HepG2 (cell line): ENCODE measurements around the gene BPIFB2. TPM values are rescaled to one million over a fixed set of nuclear protein-coding genes. Genes with fewer than 3 reads are reported as not detected.
A peak's percentile ranks its signal among the peaks of the same experiment; 100 is the strongest.

ENCODE experiments used
- AGO1 ChIP-seq: fragments of 200-400 bp; formaldehyde crosslinking; IDR thresholded peaks from 2 replicates; pipeline ENCODE4 v1.6.1; 2017; ENCODE audit warnings: mild to moderate bottlenecking, low read depth, low read length, moderate library complexity; ENCODE audit not compliant: poor library complexity, severe bottlenecking
- CHD4 ChIP-seq: fragments of 200-600 bp; sonication (generic); IDR thresholded peaks from 2 replicates; pipeline ENCODE4 v1.7.0; 2017; ENCODE audit warnings: mild to moderate bottlenecking, low read length, borderline replicate concordance
- ISX ChIP-seq: sonication (generic); formaldehyde crosslinking; conservative IDR thresholded peaks from 2 replicates; pipeline ENCODE4 v1.5.0; 2020; ENCODE audit warnings: missing genetic modification reagents
- KAT2B ChIP-seq: fragments of 150-350 bp; IDR thresholded peaks from 2 replicates; pipeline ENCODE4 v1.6.1; 2014; ENCODE audit warnings: low read depth, low read length, borderline replicate concordance
- LRRFIP1 ChIP-seq: sonication (generic); formaldehyde crosslinking; conservative IDR thresholded peaks from 2 replicates; pipeline ENCODE4 v1.4.0; 2020; ENCODE audit warnings: missing genetic modification reagents
- MATR3 ChIP-seq: sonication (generic); formaldehyde crosslinking; IDR thresholded peaks from 2 replicates; pipeline ENCODE4 v1.4.0; 2020; ENCODE audit warnings: missing genetic modification reagents
- NFIC ChIP-seq: IDR thresholded peaks from 2 replicates; pipeline ENCODE4 v1.6.1; 2012; ENCODE audit warnings: mild to moderate bottlenecking, low read length, inconsistent platforms
- NFKBIZ ChIP-seq: IDR thresholded peaks from 2 replicates; pipeline ENCODE4 v1.6.1; 2018; ENCODE audit warnings: missing genetic modification reagents, missing compliant biosample characterization
- SOX6 ChIP-seq, 2 experiments: fragments of 450-650 bp in 1 of 2; sonication (generic) in 1 of 2; formaldehyde crosslinking in 1 of 2; IDR thresholded peaks; 2 replicates each; pipeline versions ENCODE4 v1.4.0 to v1.6.1; 2017 to 2020; ENCODE audit warnings: antibody characterized with exemption in 1 of 2, mild to moderate bottlenecking in 1 of 2, missing genetic modification reagents in 1 of 2
- ZBTB21 ChIP-seq: sonication (generic); formaldehyde crosslinking; IDR thresholded peaks from 2 replicates; pipeline ENCODE4 v1.4.0; 2020; ENCODE audit warnings: missing genetic modification reagents
- ZIK1 ChIP-seq: sonication (generic); formaldehyde crosslinking; IDR thresholded peaks from 2 replicates; pipeline ENCODE4 v1.5.0; 2020; ENCODE audit warnings: mild to moderate bottlenecking, low read depth, missing genetic modification reagents, borderline replicate concordance
- ZNF343 ChIP-seq: sonication (generic); formaldehyde crosslinking; IDR thresholded peaks from 2 replicates; pipeline ENCODE4 v1.4.0; 2020; ENCODE audit warnings: mild to moderate bottlenecking, missing genetic modification reagents
- ZNF432 ChIP-seq: sonication (generic); formaldehyde crosslinking; IDR thresholded peaks from 2 replicates; pipeline ENCODE4 v1.5.0; 2020; ENCODE audit warnings: missing genetic modification reagents, mild to moderate bottlenecking, borderline replicate concordance
- ZNF451 ChIP-seq: sonication (generic); formaldehyde crosslinking; IDR thresholded peaks from 2 replicates; pipeline ENCODE4 v1.5.0; 2020; ENCODE audit warnings: mild to moderate bottlenecking, missing genetic modification reagents
- ZNF543 ChIP-seq: sonication (generic); formaldehyde crosslinking; IDR thresholded peaks from 2 replicates; pipeline ENCODE4 v1.4.0; 2020; ENCODE audit warnings: mild to moderate bottlenecking, missing genetic modification reagents
- ZNF777 ChIP-seq: sonication (generic); formaldehyde crosslinking; IDR thresholded peaks from 2 replicates; pipeline ENCODE4 v1.4.0; 2020; ENCODE audit warnings: missing genetic modification reagents
- polyA plus RNA-seq, 8 experiments: library from polyadenylated mRNA; depleted of rRNA in 3 of 8; stranded (reverse) in 7 of 8; unstranded in 1 of 8; fragments of >200 nt; fragmentation: Illumina TruSeq in 4 of 8; extraction: Trizol in 4 of 8; gene quantifications; 2 replicates each; pipeline versions ENCODE4 v1.2.1 to v1.2.3, GENCODE V29; 2011 to 2016; ENCODE audit warnings: low read depth in 4 of 8, missing spikeins in 1 of 8, mixed read lengths in 1 of 8; ENCODE audit not compliant: insufficient read depth in 1 of 8
- total RNA-seq, 5 experiments: library from RNA; depleted of rRNA; stranded (reverse); fragments of >200 nt; fragmentation: Illumina TruSeq; extraction: Trizol; gene quantifications; 2 replicates each; pipeline ENCODE4 v1.2.3, GENCODE V29; 2016; ENCODE audit warnings: low read depth in 1 of 5
- TF ChIP-seq, protein P1 (sequence below): sonication (generic); formaldehyde crosslinking; IDR thresholded peaks from 2 replicates; pipeline ENCODE4 v1.4.0; 2020; ENCODE audit warnings: mild to moderate bottlenecking, missing genetic modification reagents

BPIFB2 gene
- total and polyA plus RNA-seq, 2 of the 13 experiments (the other 11 are each of a cell fraction or from before 2014, with no cell fraction given): 54.5 to 902 TPM

DNA sequence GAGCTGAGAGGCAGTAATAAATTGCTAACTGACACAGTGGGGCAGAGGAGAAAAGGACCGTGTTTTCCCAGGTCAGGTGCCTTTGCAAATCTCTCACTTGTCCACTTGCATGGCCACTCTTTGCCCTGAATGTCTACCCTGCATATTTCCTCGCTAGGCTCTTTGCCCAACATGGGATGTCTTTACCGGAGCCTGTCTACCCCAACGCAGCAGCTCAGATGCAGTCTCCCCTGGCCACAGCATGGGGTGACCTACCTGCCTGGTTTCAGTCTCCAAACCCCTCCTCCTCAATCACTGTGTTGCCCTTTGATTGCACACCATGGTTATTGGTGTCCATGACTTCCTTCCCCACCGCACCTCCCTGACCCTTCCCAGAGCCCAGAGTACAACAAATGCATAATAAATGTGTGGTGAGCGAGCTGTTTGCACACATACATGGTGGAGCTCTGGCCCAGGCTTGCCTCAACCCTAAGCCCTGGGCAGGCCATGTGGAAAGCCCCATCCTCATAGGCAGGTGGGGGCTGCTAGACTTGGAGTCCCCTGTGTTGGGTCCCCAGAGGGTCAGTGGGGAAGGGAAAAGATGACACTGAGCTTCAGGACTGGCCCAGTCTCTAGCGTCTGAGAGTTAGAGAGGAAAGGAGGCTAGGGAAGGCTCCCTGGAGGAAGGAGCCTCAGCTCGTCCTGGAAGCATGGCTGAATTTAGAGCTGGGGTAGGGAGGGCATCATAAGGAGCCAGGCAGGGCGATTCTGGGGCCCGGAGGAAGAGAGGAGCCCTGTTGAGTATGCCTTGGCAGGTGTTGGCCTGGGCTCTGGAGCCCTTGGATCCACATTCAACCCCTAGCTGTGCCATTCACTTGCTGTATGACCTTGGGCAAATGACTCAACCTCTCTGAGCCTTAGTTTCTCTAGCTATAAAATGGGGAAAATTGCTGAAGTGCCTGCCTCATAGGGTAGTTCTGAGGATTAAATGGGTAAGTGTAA, 19.6 kb downstream of the BPIFB2 start (continued):
- TF ChIP-seq LRRFIP1 (CRISPR knock-in tag) (0 out of 2 replicates have a peak, but pooled peaks have one; percentile 45), MATR3 (CRISPR knock-in tag) (no peak), NFKBIZ (CRISPR knock-in tag) (no peak), ZIK1 (CRISPR knock-in tag) (no peak), ZNF343 (CRISPR knock-in tag) (no peak), ZNF777 (no peak), ZNF432 (CRISPR knock-in tag) (no peak), ISX (no peak), KAT2B (no peak), NFIC (peak; percentile 51; the same call in 1 of the 2 replicates), SOX6 (IDR thresholded peaks at IDR 0.05) (no peak), SOX6 (CRISPR knock-in tag; IDR thresholded peaks at IDR 0.05) (no peak), ZNF543 (CRISPR knock-in tag) (no peak), ZBTB21 (CRISPR knock-in tag) (no peak), ZNF451 (CRISPR knock-in tag) (no peak), CHD4 (no peak), AGO1 (peak; percentile 96)
- TF ChIP-seq, protein P1, sequence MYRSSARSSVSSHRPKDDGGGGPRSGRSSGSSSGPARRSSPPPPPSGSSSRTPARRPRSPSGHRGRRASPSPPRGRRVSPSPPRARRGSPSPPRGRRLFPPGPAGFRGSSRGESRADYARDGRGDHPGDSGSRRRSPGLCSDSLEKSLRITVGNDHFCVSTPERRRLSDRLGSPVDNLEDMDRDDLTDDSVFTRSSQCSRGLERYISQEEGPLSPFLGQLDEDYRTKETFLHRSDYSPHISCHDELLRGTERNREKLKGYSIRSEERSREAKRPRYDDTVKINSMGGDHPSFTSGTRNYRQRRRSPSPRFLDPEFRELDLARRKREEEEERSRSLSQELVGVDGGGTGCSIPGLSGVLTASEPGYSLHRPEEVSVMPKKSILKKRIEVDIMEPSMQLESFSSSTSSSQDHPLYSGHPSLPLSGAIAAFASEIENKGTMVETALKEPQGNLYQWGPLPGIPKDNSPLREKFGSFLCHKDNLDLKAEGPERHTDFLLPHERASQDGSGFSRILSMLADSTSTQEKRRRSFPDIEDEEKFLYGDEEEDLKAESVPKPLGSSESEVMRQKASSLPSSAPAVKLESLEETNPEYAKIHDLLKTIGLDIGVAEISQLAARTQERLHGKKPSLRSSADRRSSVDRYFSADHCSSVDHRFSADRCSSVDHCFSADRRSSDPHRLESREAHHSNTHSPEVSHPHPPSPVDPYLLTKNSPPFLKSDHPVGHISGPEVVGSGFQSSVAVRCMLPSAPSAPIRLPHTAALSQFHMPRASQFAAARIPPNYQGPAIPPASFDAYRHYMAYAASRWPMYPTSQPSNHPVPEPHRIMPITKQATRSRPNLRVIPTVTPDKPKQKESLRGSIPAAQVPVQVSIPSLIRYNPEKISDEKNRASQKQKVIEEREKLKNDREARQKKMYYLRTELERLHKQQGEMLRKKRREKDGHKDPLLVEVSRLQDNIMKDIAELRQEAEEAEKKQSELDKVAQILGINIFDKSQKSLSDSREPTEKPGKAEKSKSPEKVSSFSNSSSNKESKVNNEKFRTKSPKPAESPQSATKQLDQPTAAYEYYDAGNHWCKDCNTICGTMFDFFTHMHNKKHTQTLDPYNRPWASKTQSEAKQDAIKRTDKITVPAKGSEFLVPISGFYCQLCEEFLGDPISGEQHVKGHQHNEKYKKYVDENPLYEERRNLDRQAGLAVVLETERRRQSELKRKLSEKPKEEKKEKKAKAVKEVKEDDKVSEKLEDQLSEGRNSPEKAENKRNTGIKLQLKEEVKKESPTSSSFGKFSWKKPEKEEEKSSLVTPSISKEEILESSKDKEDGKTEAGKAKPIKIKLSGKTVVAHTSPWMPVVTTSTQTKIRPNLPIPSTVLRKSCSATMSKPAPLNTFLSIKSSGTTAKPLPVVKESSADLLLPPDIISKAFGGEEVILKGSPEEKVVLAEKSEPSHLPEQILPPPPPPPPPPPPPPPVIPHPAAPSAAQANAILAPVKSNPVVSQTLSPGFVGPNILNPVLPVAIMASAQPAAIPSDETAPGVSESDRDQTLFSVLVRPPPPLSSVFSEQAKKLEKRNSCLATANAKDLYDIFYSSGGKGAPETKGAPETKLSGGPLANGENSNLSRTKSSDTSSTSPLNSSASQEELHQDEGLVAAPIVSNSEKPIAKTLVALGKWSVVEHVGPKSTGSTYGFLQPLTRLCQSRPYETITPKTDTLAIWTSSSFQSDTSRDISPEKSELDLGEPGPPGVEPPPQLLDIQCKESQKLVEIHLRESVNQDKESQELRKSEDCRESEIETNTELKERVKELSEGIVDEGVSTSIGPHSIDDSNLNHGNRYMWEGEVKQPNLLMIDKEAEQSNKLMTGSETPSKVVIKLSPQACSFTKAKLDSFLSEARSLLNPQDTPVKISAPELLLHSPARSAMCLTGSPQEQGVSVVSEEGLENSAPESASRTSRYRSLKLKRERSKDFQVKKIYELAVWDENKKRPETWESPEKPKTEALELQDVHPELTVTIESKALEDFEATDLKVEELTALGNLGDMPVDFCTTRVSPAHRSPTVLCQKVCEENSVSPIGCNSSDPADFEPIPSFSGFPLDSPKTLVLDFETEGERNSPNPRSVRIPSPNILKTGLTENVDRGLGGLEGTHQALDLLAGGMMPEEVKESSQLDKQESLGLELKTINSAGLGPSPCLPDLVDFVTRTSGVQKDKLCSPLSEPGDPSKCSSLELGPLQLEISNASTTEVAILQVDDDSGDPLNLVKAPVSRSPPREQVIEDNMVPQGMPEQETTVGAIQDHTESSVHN (CRISPR knock-in tag): no peak
